Activated B cell treated with CpG ODN at 0.5 μM for 24 hours (primary cell): Measurements from ENCODE around the gene IL17RE. TPM values are rescaled to one million over a fixed set of nuclear protein-coding genes. Genes with fewer than 3 reads are reported as not detected.

Source experiments
- ATAC-seq: fragments of 200-7000 bp; cut with Tn5 transposase; one replicate; pipeline ENCODE4 v1.10.0; 2021; ENCODE audit warnings: low read depth, mild to moderate bottlenecking, moderate library complexity
- CTCF ChIA-PET: fragments of 350-600 bp; sonication (Branson Sonifier 250); formaldehyde crosslinking; loops from one replicate; lab custom pipeline; 2021; ENCODE audit warnings: antibody characterized with exemption; lab: Charles Lee
- POLR2A ChIA-PET: fragments of 350-600 bp; sonication (Branson Sonifier 250); formaldehyde crosslinking; loops from one replicate; lab custom pipeline; 2021; ENCODE audit warnings: antibody characterized with exemption; lab: Charles Lee
- DNase-seq: peaks from one replicate; pipeline ENCODE4 v3.0.0; 2022
- H3K27ac Mint-ChIP-seq: one replicate; pipeline ENCODE4 v1.8.0; 2020; ENCODE audit warnings: mixed read lengths
- H3K27me3 Mint-ChIP-seq: one replicate; pipeline ENCODE4 v1.8.0; 2021; ENCODE audit warnings: mixed read lengths
- H3K36me3 Mint-ChIP-seq: one replicate; pipeline ENCODE4 v1.8.0; 2021; ENCODE audit warnings: low read depth, mixed read lengths
- H3K4me1 Mint-ChIP-seq: one replicate; pipeline ENCODE4 v1.8.0; 2021; ENCODE audit warnings: mixed read lengths
- H3K4me3 Mint-ChIP-seq: one replicate; pipeline ENCODE4 v1.8.0; 2020; ENCODE audit warnings: mild to moderate bottlenecking, mixed read lengths
- H3K9me3 Mint-ChIP-seq: one replicate; pipeline ENCODE4 v1.8.0; 2020; ENCODE audit warnings: mixed read lengths
- intact Hi-C: fragments of 100-400 bp; cut with micrococcal nuclease; formaldehyde crosslinking; loops from one replicate; pipeline ENCODE4 v1.15.1; 2024
- total RNA-seq: library from RNA; stranded (reverse); gene quantifications from 2 replicates; pipeline ENCODE4 v1.2.3, GENCODE V29; 2022
- TF ChIP-seq, protein P1 (sequence below): fragments of 200-600 bp; IDR thresholded peaks from one replicate; pipeline ENCODE4 v1.8.0; 2022; ENCODE audit warnings: antibody characterized with exemption, mild to moderate bottlenecking

The IL17RE gene
- total RNA-seq, 1 donor from 2014 or later = 0.82 TPM

GRCh38 chr3:9903238-9903624, 583 bp downstream of the IL17RE start:
- Mint-ChIP-seq H3K9me3 (no peaks in the 10 kb centered on the region), H3K27me3 (no peaks in the 10 kb centered on the region), H3K4me1 (peaks cover 3% of the 10 kb centered on the region), H3K4me3 (no peak overlapping the region), H3K36me3 (no peaks in the 10 kb centered on the region), H3K27ac (no peak overlapping the region)
- ChIA-PET POLR2A (interaction anchor here (1.0 kb wide), 1 partner anchor 12 kb away, joined by 3 read pairs; no protein-coding TSS in a partner anchor), CTCF (no interaction called here)
- no peak for ATAC-seq
- no peak for DNase-seq
- TF ChIP-seq, protein P1, sequence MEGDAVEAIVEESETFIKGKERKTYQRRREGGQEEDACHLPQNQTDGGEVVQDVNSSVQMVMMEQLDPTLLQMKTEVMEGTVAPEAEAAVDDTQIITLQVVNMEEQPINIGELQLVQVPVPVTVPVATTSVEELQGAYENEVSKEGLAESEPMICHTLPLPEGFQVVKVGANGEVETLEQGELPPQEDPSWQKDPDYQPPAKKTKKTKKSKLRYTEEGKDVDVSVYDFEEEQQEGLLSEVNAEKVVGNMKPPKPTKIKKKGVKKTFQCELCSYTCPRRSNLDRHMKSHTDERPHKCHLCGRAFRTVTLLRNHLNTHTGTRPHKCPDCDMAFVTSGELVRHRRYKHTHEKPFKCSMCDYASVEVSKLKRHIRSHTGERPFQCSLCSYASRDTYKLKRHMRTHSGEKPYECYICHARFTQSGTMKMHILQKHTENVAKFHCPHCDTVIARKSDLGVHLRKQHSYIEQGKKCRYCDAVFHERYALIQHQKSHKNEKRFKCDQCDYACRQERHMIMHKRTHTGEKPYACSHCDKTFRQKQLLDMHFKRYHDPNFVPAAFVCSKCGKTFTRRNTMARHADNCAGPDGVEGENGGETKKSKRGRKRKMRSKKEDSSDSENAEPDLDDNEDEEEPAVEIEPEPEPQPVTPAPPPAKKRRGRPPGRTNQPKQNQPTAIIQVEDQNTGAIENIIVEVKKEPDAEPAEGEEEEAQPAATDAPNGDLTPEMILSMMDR = no peak
- intact Hi-C loops = no loop called here

- TF ChIP-seq, protein P1 = no peak
- ATAC-seq (no peak), DNase-seq (no peak)
- ChIA-PET CTCF (no interaction called here), POLR2A (no interaction called here)
- no peaks in the 10 kb centered on the region for H3K9me3 Mint-ChIP-seq
- no peak overlapping the region for H3K27ac Mint-ChIP-seq
- H3K4me3 Mint-ChIP-seq = no peak overlapping the region
- H3K4me1 Mint-ChIP-seq = no peaks in the 10 kb centered on the region
- H3K27me3 Mint-ChIP-seq = no peaks in the 10 kb centered on the region
- intact Hi-C loops = no loop called here
- no peaks in the 10 kb centered on the region for H3K36me3 Mint-ChIP-seq
These were observed 1.3 kb downstream of the IL17RE start for GRCh38 chr3:9903904-9904303.

- no peak for DNase-seq
- no peak overlapping the region for H3K4me3 Mint-ChIP-seq
- H3K27ac Mint-ChIP-seq = no peak overlapping the region
- H3K36me3 Mint-ChIP-seq = no peaks in the 10 kb centered on the region
- no peak for ATAC-seq
- intact Hi-C loops = no loop called here
- CTCF ChIA-PET = no interaction called here
- H3K4me1 Mint-ChIP-seq = peaks cover 3% of the 10 kb centered on the region
- no peaks in the 10 kb centered on the region for H3K9me3 Mint-ChIP-seq
- POLR2A ChIA-PET = no interaction called here
- H3K27me3 Mint-ChIP-seq = peaks cover 4% of the 10 kb centered on the region
- TF ChIP-seq, protein P1 = no peak
These were observed 3.8 kb downstream of the IL17RE start for GRCh38 chr3:9906480-9906879.

- Mint-ChIP-seq H3K27me3 (peaks cover 7% of the 10 kb centered on the region), H3K4me3 (no peak overlapping the region), H3K9me3 (no peaks in the 10 kb centered on the region), H3K36me3 (no peaks in the 10 kb centered on the region), H3K27ac (no peak overlapping the region), H3K4me1 (peaks cover 3% of the 10 kb centered on the region)
- ChIA-PET CTCF (no interaction called here), POLR2A (interaction anchor here (1.1 kb wide), 1 partner anchor 38 kb away, joined by 3 read pairs; no protein-coding TSS in a partner anchor)
- TF ChIP-seq, protein P1 = no peak
- intact Hi-C loops = no loop called here
- ATAC-seq (no peak), DNase-seq (no peak)
These were observed 5.6 kb downstream of the IL17RE start for GRCh38 chr3:9908286-9908685.

- ATAC-seq (no peak), DNase-seq (no peak)
- peaks cover 3% of the 10 kb centered on the region for H3K4me1 Mint-ChIP-seq
- no peak overlapping the region for H3K4me3 Mint-ChIP-seq
- intact Hi-C loops = no loop called here
- no peaks in the 10 kb centered on the region for H3K36me3 Mint-ChIP-seq
- H3K27me3 Mint-ChIP-seq = peaks cover 10% of the 10 kb centered on the region
- ChIA-PET CTCF (no interaction called here), POLR2A (no interaction called here)
- no peaks in the 10 kb centered on the region for H3K9me3 Mint-ChIP-seq
- H3K27ac Mint-ChIP-seq = no peak overlapping the region
- TF ChIP-seq, protein P1 = no peak
These were observed 6.8 kb downstream of the IL17RE start for GRCh38 chr3:9909221-9910013.
